Spleen (tissue), 11 donors: ENCODE data around the gene HAND1. TPM values are rescaled to one million over a fixed set of nuclear protein-coding genes. Genes with fewer than 3 reads are reported as not detected.

Experiments
- DNase-seq: peaks from one replicate; pipeline ENCODE4 v3.0.0-alpha.2; 2020
- H3K27ac ChIP-seq, 8 donors: fragments of 200-600 bp; sonication (generic) in 7 of 8; 1 replicate in 4 of 8; 2 replicates in 4 of 8; pipeline versions ENCODE4 v1.5.0 to v1.8.0; 2016 to 2021; ENCODE audit warnings: inconsistent platforms in 4 of 8, mild to moderate bottlenecking in 4 of 8, moderate library complexity in 1 of 8
- H3K27me3 ChIP-seq, 7 donors: fragments of 200-600 bp; sonication (generic) in 6 of 7; replicated peaks in 1 of 7; 1 replicate in 4 of 7; 2 replicates in 3 of 7; pipeline versions ENCODE4 v1.5.0 to v1.8.0; 2016 to 2021; ENCODE audit warnings: inconsistent platforms in 3 of 7, mild to moderate bottlenecking in 1 of 7
- H3K36me3 ChIP-seq, 6 donors: fragments of 200-600 bp; sonication (generic) in 5 of 6; 1 replicate in 4 of 6; 2 replicates in 2 of 6; pipeline versions ENCODE4 v1.5.0 to v1.8.0; 2016 to 2021; ENCODE audit warnings: inconsistent platforms in 2 of 6
- H3K4me1 ChIP-seq, 6 donors: fragments of 200-600 bp; sonication (generic) in 5 of 6; 1 replicate in 3 of 6; 2 replicates in 3 of 6; pipeline versions ENCODE4 v1.5.0 to v1.8.0; 2016 to 2021; ENCODE audit warnings: inconsistent platforms in 3 of 6
- H3K4me3 ChIP-seq, 8 donors: fragments of 200-600 bp; sonication (generic) in 7 of 8; 1 replicate in 4 of 8; 2 replicates in 4 of 8; pipeline versions ENCODE4 v1.5.0 to v1.8.0; 2016 to 2021; ENCODE audit warnings: inconsistent platforms in 4 of 8, mild to moderate bottlenecking in 4 of 8, moderate library complexity in 2 of 8
- H3K9me3 ChIP-seq, 8 donors: fragments of 200-600 bp; sonication (generic) in 7 of 8; 1 replicate in 4 of 8; 2 replicates in 4 of 8; pipeline versions ENCODE4 v1.5.0 to v1.8.0; 2016 to 2021; ENCODE audit warnings: inconsistent platforms in 4 of 8
- CTCF ChIP-seq, 11 experiments: fragments of 200-600 bp in 7 of 11; fragments of 450-650 bp in 4 of 11; sonication (generic) in 4 of 11; IDR thresholded peaks in 8 of 11; conservative IDR thresholded peaks in 3 of 11; 1 replicate in 7 of 11; 2 replicates in 4 of 11; pipeline versions ENCODE4 v1.4.0 to v1.8.0; 2016 to 2021; ENCODE audit warnings: antibody characterized with exemption in 11 of 11, inconsistent platforms in 4 of 11, mild to moderate bottlenecking in 1 of 11
- POLR2A ChIP-seq, 3 donors: fragments of 450-650 bp; IDR thresholded peaks; one replicate each; pipeline ENCODE4 v1.5.1; 2017; ENCODE audit warnings: antibody characterized with exemption in 3 of 3, mild to moderate bottlenecking in 1 of 3
- POLR2AphosphoS5 ChIP-seq, 3 donors: sonication (generic); formaldehyde crosslinking; IDR thresholded peaks; one replicate each; pipeline ENCODE4 v1.5.1; 2017; ENCODE audit warnings: antibody characterized with exemption in 3 of 3
- WGBS, 5 donors: extraction: QIAGEN DNeasy Blood & Tissue Kit in 3 of 5; methylation state at CpG; one replicate each; pipeline versions ENCODE4 v1.1.5 to v1.1.7; 2013 to 2018; 5-methylcytosine and 5-hydroxymethylcytosine counted together
- intact Hi-C: fragments of 100-400 bp; cut with DNase I; formaldehyde crosslinking; loops from one replicate; pipeline ENCODE4 v1.15.0; 2023; ENCODE audit warnings: low total_unique reads
- polyA plus RNA-seq, 3 donors: library from polyadenylated mRNA; stranded (reverse); fragments of 200-250 nt; gene quantifications; one replicate each; pipeline ENCODE4 v1.2.1, GENCODE V29; 2013
- total RNA-seq, 7 donors: library from RNA; depleted of rRNA in 3 of 7; stranded (reverse); fragments of >200 nt in 3 of 7; fragmentation: NEBNext Ultra II Directional in 4 of 7; extraction: Animal tissue kit (Norgen Biotek cat#: 25700) in 4 of 7; gene quantifications; one replicate each; pipeline versions ENCODE4 v1.1.0 to v1.2.1, GENCODE V29; 2016 to 2021
- donor health status: healthy with polysubstance abuse.
- donor health status: DM: no; HTN: no; CAD: no; lungs with moderate emphysema.
- donor health status: DM: no; HTN: no; CAD: no.
- donor health status: Bipolar disorder and iron deficiency.
- donor health status: healthy.
- donor health status: DM: no; HTN: no; CAD: no.
- donor health status: DM: yes; HTN: yes; CAD: no.

HAND1 gene
- total and polyA plus RNA-seq, 10 donors, result not detected

DNA sequence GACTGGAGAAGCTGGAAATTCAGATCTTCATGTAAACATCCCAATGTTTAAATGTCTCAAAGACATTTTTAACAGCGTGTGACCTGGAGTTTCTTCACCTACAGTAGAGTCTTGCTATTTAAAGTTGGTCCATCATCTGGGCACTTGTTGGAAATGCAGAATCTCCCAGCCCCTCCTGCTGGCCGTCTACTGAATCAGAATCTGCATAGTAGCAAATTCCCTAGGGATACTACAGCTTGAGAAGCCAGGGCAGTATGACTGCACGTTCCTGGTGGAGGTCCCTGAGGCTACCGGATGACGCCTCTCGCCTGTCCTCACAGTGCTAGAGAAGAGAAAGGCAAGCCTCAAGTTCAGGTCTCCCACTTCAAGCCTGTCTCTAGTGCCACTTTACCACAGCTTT, 16.5 kb downstream of the HAND1 start:
- no peak for DNase-seq
- H3K36me3 ChIP-seq, result peaks cover 0 to 61% (median 21%) of the 10 kb centered on the region in 6 donors
- peaks cover 0 to 6% (median 0%) of the 10 kb centered on the region in 6 donors for H3K4me1 ChIP-seq
- H3K9me3 ChIP-seq, result no peaks in the 10 kb centered on the region
- WGBS, 5 donors, result 78 to 91% (median 86%) methylated on average over 6 of the region's 6 CpGs
- no peak for TF ChIP-seq POLR2AphosphoS5 (IDR thresholded peaks at IDR 0.05)
- no peak for TF ChIP-seq POLR2A (IDR thresholded peaks at IDR 0.05)
- no peak for TF ChIP-seq CTCF (IDR thresholded peaks at IDR 0.05 in 8 of 11, conservative IDR thresholded peaks at IDR 0.05 in 3 of 11)
- intact Hi-C loops, result no loop called here
- no peak overlapping the region for H3K4me3 ChIP-seq
- no peak overlapping the region for H3K27ac ChIP-seq
- peaks cover 0 to 4% (median 0%) of the 10 kb centered on the region in 7 donors for H3K27me3 ChIP-seq

DNA sequence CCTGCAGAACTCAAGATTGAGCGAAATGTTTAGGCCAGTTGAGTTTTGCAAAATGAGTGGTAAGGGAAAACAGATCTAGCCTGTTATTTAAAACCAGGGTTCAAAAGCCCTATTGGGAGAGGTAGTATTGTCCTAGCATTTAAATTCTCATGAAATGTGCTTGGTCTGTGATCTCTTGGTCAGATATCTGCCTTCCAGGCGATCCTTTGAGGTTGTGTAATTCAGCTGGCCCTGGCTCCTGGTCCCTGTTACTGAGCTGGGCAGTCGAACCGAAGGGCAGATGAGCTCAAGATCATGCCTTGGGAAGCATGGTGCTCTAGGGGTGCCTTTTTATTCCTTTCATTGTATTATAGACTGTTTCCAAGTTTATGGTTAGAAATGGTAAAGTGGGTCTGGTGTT, 17.9 kb downstream of the HAND1 start:
- intact Hi-C loops, result no loop called here
- DNase-seq, result no peak
- no peaks in the 10 kb centered on the region for H3K9me3 ChIP-seq

GRCh38 chr5:154459015-154459414, 19.0 kb downstream of the HAND1 start:
- H3K27me3 ChIP-seq, result no peaks in the 10 kb centered on the region
- peaks cover under 1 to 86% (median 46%) of the 10 kb centered on the region in 6 donors for H3K36me3 ChIP-seq
- no peak overlapping the region for H3K27ac ChIP-seq
- no peak for DNase-seq
- intact Hi-C loops, result no loop called here
- TF ChIP-seq CTCF (IDR thresholded peaks at IDR 0.05 in 8 of 11, conservative IDR thresholded peaks at IDR 0.05 in 3 of 11) (no peak), POLR2AphosphoS5 (IDR thresholded peaks at IDR 0.05) (no peak), POLR2A (IDR thresholded peaks at IDR 0.05) (no peak)
- H3K4me1 ChIP-seq, result no peaks in the 10 kb centered on the region
- 87 to 93% (median 87%) methylated on average over 3 of the region's 3 CpGs for WGBS, 5 donors
- H3K4me3 ChIP-seq, result no peak overlapping the region
- H3K9me3 ChIP-seq, result no peaks in the 10 kb centered on the region

More for the DNA sequence above, 17.9 kb downstream of the HAND1 start:
- Histone ChIP-seq H3K27me3 (no peaks in the 10 kb centered on the region), H3K4me3 (no peak overlapping the region), H3K4me1 (peaks cover 0 to 1% (median 0%) of the 10 kb centered on the region in 6 donors), H3K36me3 (peaks cover 0 to 75% (median 35%) of the 10 kb centered on the region in 6 donors), H3K27ac (no peak overlapping the region)
- WGBS, 5 donors, result 92 to 100% (median 97%) methylated on average over 4 of the region's 4 CpGs
- TF ChIP-seq CTCF (IDR thresholded peaks at IDR 0.05 in 8 of 11, conservative IDR thresholded peaks at IDR 0.05 in 3 of 11), result no peak
- no peak for TF ChIP-seq POLR2AphosphoS5 (IDR thresholded peaks at IDR 0.05)
- no peak for TF ChIP-seq POLR2A (IDR thresholded peaks at IDR 0.05)

- H3K36me3 ChIP-seq, result peaks cover 3 to 99% (median 70%) of the 10 kb centered on the region in 6 donors
- intact Hi-C loops, result no loop called here
- H3K4me3 ChIP-seq, result no peak overlapping the region
- H3K9me3 ChIP-seq, result no peaks in the 10 kb centered on the region
- TF ChIP-seq POLR2A (IDR thresholded peaks at IDR 0.05), result no peak
- no peak for TF ChIP-seq CTCF (IDR thresholded peaks at IDR 0.05 in 8 of 11, conservative IDR thresholded peaks at IDR 0.05 in 3 of 11)
- no peak for TF ChIP-seq POLR2AphosphoS5 (IDR thresholded peaks at IDR 0.05)
- no peak for DNase-seq
- H3K27ac ChIP-seq, result no peak overlapping the region
- no peaks in the 10 kb centered on the region for H3K27me3 ChIP-seq
- no peaks in the 10 kb centered on the region for H3K4me1 ChIP-seq
- WGBS, 5 donors, result 53 to 66% (median 63%) methylated on average over 3 of the region's 3 CpGs
Observed at GRCh38 chr5:154456540-154456939, 21.5 kb downstream of the HAND1 start.
